Left hindlimb (tissue), 1 donor: ENCODE data around the gene RANBP3.
"Not testable (repeated sequence)": the region's sequence is repeated elsewhere in the genome, so short reads cannot be mapped to it uniquely, and the experiment has no call there.

Source experiments
- DNase-seq: peaks from one replicate; pipeline ENCODE4 v3.0.0-alpha.2; 2018

Gene RANBP3

GRCh38 chr19:5874496-5874895, 103.4 kb downstream of the RANBP3 start:
- DNase-seq = not testable (repeated sequence)

GRCh38 chr19:5873617-5874199, 104.2 kb downstream of the RANBP3 start:
- no peak for DNase-seq

DNA sequence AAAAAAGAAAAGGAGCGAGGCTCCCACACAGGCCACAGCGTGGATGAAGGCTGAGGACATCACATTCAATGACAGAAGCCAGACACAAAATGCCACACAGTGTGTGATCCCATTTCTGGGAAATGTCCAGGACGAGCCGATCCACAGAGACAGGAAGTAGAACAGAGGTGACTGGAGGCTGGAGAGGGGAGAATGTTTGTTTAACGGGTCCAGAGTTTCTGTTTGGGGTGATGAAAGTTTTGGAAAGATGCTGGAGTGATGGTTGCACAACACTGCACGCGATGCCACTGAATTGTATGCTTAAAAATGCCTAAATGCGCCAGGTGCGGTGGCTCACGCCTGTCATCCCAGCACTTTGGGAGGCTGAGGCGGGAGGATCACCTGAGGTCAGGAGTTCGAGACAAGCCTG, 107.0 kb downstream of the RANBP3 start:
- no peak for DNase-seq

- DNase-seq = no peak
Observed at GRCh38 chr19:5867201-5868136, 110.5 kb downstream of the RANBP3 start.
